Measurements from ENCODE around the gene FOXP1. TPM values are rescaled to one million over a fixed set of nuclear protein-coding genes. Genes with fewer than 3 reads are reported as not detected.
"Not testable (repeated sequence)": the region's sequence is repeated elsewhere in the genome, so short reads cannot be mapped to it uniquely, and the experiment has no call there.

FOXP1 gene
- total and polyA plus RNA-seq, 8 donors = 95.1 to 143 (median 123) TPM

- H3K9me3 ChIP-seq = no peaks in the 10 kb centered on the region
- no peaks in the 10 kb centered on the region for H3K27me3 ChIP-seq
- intact Hi-C loops (cut with DNase I) = no loop called here
- no peak overlapping the region for H3K27ac ChIP-seq
- DNase-seq (no peak), ATAC-seq (no peak)
- no peak for TF ChIP-seq CTCF (IDR thresholded peaks at IDR 0.05)
- peaks cover 0 to 12% of the 10 kb centered on the region in 2 donors for H3K36me3 ChIP-seq
- no peak overlapping the region for H3K4me3 ChIP-seq
- H3K4me1 ChIP-seq = no peaks in the 10 kb centered on the region
Measured at GRCh38 chr3:71329817-71330216, 253.7 kb downstream of the FOXP1 start.

DNA sequence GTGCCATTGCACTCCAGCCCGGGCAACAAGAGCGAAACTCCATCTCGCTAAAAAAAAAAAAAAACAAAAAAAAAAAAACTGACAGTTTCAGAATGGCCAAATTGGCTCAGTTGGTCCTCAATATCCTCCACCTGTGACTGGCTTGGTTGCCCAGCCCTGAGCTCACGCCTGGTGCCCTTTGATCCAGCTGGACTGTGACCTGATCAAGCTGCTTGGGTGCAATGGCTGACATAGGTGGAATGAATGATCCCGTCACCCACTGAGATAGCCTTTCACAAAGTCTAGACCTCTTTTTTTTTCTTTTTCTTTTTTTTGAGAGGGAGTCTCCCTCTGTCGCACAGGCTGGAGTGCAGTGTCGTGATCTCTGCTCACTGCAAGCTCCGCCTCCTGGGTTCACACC, 254.6 kb downstream of the FOXP1 start:
- ATAC-seq = no peak
- TF ChIP-seq CTCF (IDR thresholded peaks at IDR 0.05) = no peak
- intact Hi-C loops (cut with DNase I) = no loop called here

GRCh38 chr3:71327936-71328335, 255.6 kb downstream of the FOXP1 start:
- Histone ChIP-seq H3K9me3 (no peaks in the 10 kb centered on the region), H3K4me1 (no peaks in the 10 kb centered on the region), H3K27ac (no peak overlapping the region), H3K27me3 (no peaks in the 10 kb centered on the region), H3K36me3 (peaks cover 0 to 12% of the 10 kb centered on the region in 2 donors), H3K4me3 (no peak overlapping the region)
- no peak for DNase-seq
- no peak for ATAC-seq
- TF ChIP-seq CTCF (IDR thresholded peaks at IDR 0.05) = no peak
- intact Hi-C loops (cut with DNase I) = no loop called here

More for the DNA sequence above, 254.6 kb downstream of the FOXP1 start:
- no peak for DNase-seq
- H3K4me3 ChIP-seq = no peak overlapping the region
- H3K4me1 ChIP-seq = no peaks in the 10 kb centered on the region
- no peaks in the 10 kb centered on the region for H3K9me3 ChIP-seq
- H3K36me3 ChIP-seq = peaks cover 0 to 12% of the 10 kb centered on the region in 2 donors
- H3K27ac ChIP-seq = no peak overlapping the region
- H3K27me3 ChIP-seq = no peaks in the 10 kb centered on the region

DNA sequence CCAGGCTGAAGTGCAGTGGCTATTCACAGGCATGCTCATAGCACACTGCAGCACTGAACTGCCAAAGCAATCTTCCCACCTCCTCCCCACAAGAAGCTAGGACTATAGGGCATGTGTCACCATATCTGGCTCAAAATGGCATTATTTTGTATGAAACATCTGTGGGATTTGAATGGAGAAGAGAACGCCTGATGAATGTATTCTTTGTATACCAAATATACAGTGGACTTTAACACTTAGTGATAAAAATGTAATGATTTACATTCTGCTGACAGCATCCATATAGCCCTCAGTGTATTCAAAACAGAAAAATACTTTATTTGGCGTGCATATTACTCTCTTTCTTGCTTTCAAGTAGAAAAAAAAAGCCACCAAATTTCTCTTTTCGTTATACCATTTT, 257.8 kb downstream of the FOXP1 start:
- Histone ChIP-seq H3K4me1 (no peaks in the 10 kb centered on the region), H3K27ac (no peak overlapping the region), H3K36me3 (peaks cover 0 to under 1% of the 10 kb centered on the region in 2 donors), H3K27me3 (no peaks in the 10 kb centered on the region), H3K9me3 (no peaks in the 10 kb centered on the region), H3K4me3 (no peak overlapping the region)
- DNase-seq (no peak), ATAC-seq (no peak)
- intact Hi-C loops (cut with DNase I) = no loop called here
- TF ChIP-seq CTCF (IDR thresholded peaks at IDR 0.05) = no peak

- ATAC-seq; H3K36me3 ChIP-seq; DNase-seq; H3K4me3 ChIP-seq; intact Hi-C loops (cut with DNase I); H3K27ac ChIP-seq; H3K4me1 ChIP-seq; H3K27me3 ChIP-seq; H3K9me3 ChIP-seq: not testable (repeated sequence)
Measured at GRCh38 chr3:71324224-71324623, 259.3 kb downstream of the FOXP1 start.

GRCh38 chr3:71323558-71323957, 260.0 kb downstream of the FOXP1 start:
- no peak overlapping the region for H3K27ac ChIP-seq
- peaks cover 0 to 3% of the 10 kb centered on the region in 2 donors for H3K4me1 ChIP-seq
- TF ChIP-seq CTCF (IDR thresholded peaks at IDR 0.05) = no peak
- H3K4me3 ChIP-seq = no peak overlapping the region
- H3K36me3 ChIP-seq = no peaks in the 10 kb centered on the region
- DNase-seq = no peak
- intact Hi-C loops (cut with DNase I) = no loop called here
- H3K9me3 ChIP-seq = no peaks in the 10 kb centered on the region
- no peaks in the 10 kb centered on the region for H3K27me3 ChIP-seq
- no peak for ATAC-seq
